K562 (cell line): ENCODE measurements around the gene MAGT1. TPM values are rescaled to one million over a fixed set of nuclear protein-coding genes. Genes with fewer than 3 reads are reported as not detected.
A peak's percentile ranks its signal among the peaks of the same experiment; 100 is the strongest.

ENCODE experiments used
- BRD9 ChIP-seq: fragments of 450-650 bp; IDR thresholded peaks from 2 replicates; pipeline ENCODE4 v1.6.1; 2018; ENCODE audit warnings: low read depth; ENCODE audit not compliant: partially characterized antibody
- CHAMP1 ChIP-seq: fragments of 450-650 bp; IDR thresholded peaks from 2 replicates; pipeline ENCODE4 v1.6.1; 2016; ENCODE audit warnings: mild to moderate bottlenecking
- ELF1 ChIP-seq: fragments of 200-800 bp; sonication (Bioruptor generic); IDR thresholded peaks from 2 replicates; pipeline ENCODE4 v1.6.1; 2016; ENCODE audit warnings: missing genetic modification characterization, missing compliant biosample characterization
- GABPB1 ChIP-seq: sonication (generic); formaldehyde crosslinking; IDR thresholded peaks from 2 replicates; pipeline ENCODE4 v1.8.0; 2022; ENCODE audit warnings: mild to moderate bottlenecking, missing genetic modification reagents
- HDAC1 ChIP-seq, 2 experiments: fragments of 450-650 bp; IDR thresholded peaks; 2 replicates each; pipeline ENCODE4 v1.6.1; 2016 to 2017; ENCODE audit warnings: inconsistent platforms in 1 of 2, mild to moderate bottlenecking in 1 of 2, moderate library complexity in 1 of 2
- HDAC6 ChIP-seq: IDR thresholded peaks from 2 replicates; pipeline ENCODE4 v1.6.1; 2012; ENCODE audit warnings: low read depth, mild to moderate bottlenecking, control low read depth, inconsistent platforms, low read length, moderate library complexity
- KDM4B ChIP-seq, 2 experiments: fragments of 450-650 bp in 1 of 2; sonication (generic) in 1 of 2; IDR thresholded peaks; 2 replicates each; pipeline ENCODE4 v1.6.1; 2016 to 2017; ENCODE audit warnings: borderline replicate concordance in 2 of 2, antibody characterized with exemption in 1 of 2, low read depth in 1 of 2, mild to moderate bottlenecking in 1 of 2
- MAZ ChIP-seq, 2 experiments: fragments of 450-650 bp in 1 of 2; sonication (generic) in 1 of 2; formaldehyde crosslinking; IDR thresholded peaks in 1 of 2; conservative IDR thresholded peaks in 1 of 2; 2 replicates each; pipeline versions ENCODE4 v1.4.0 to v1.5.0; 2020; ENCODE audit warnings: mild to moderate bottlenecking in 1 of 2, missing genetic modification reagents in 1 of 2
- MCM7 ChIP-seq, 2 experiments: fragments of 450-650 bp; IDR thresholded peaks; 2 replicates each; pipeline ENCODE4 v1.6.1; 2016 to 2018
- MEIS2 ChIP-seq: fragments of 450-650 bp; IDR thresholded peaks from 2 replicates; pipeline ENCODE4 v1.6.1; 2014; ENCODE audit warnings: mild to moderate bottlenecking; ENCODE audit not compliant: partially characterized antibody
- PREB ChIP-seq: sonication (generic); formaldehyde crosslinking; IDR thresholded peaks from 2 replicates; pipeline ENCODE4 v1.8.1; 2023; ENCODE audit warnings: mild to moderate bottlenecking, missing genetic modification reagents
- RBM17 ChIP-seq: fragments of 200-400 bp; formaldehyde crosslinking; IDR thresholded peaks from 2 replicates; pipeline ENCODE4 v1.6.1; 2017; ENCODE audit warnings: low read depth, mild to moderate bottlenecking, low read length, borderline replicate concordance
- SAFB2 ChIP-seq: fragments of 200-400 bp; formaldehyde crosslinking; IDR thresholded peaks from 2 replicates; pipeline ENCODE4 v1.6.1; 2018; ENCODE audit warnings: borderline replicate concordance, low read length, low read depth, moderate library complexity; ENCODE audit not compliant: severe bottlenecking
- SOX6 ChIP-seq: fragments of 450-650 bp; IDR thresholded peaks from 2 replicates; pipeline ENCODE4 v1.6.1; 2014; ENCODE audit warnings: mild to moderate bottlenecking
- polyA plus RNA-seq, 8 experiments: library from polyadenylated mRNA; depleted of rRNA in 4 of 8; stranded (reverse) in 5 of 8; unstranded in 3 of 8; fragments of >200 nt; fragmentation: Nextera tagmentation in 2 of 8; fragmentation: Illumina TruSeq in 1 of 8; extraction: Ambion mirVana in 2 of 8; extraction: Trizol in 1 of 8; gene quantifications; 2 replicates each; pipeline versions ENCODE4 v1.2.1 to v1.2.3, GENCODE V29; 2011 to 2014; ENCODE audit warnings: inconsistent platforms in 1 of 8, missing spikeins in 1 of 8
- total RNA-seq, 7 experiments: library from RNA; depleted of rRNA in 6 of 7; stranded (reverse); fragments of >200 nt in 6 of 7; fragmentation: Illumina TruSeq in 2 of 7; extraction: Trizol in 2 of 7; gene quantifications; 2 replicates each; pipeline versions ENCODE4 v1.2.1 to v1.2.3, GENCODE V29; 2011 to 2021; ENCODE audit warnings: low replicate concordance in 1 of 7
- TF ChIP-seq, protein P1 (sequence below): fragments of 450-650 bp; IDR thresholded peaks from 2 replicates; pipeline ENCODE4 v1.6.1; 2017; ENCODE audit warnings: antibody characterized with exemption
- TF ChIP-seq, protein P2 (sequence below): fragments of 200-800 bp; sonication (Bioruptor generic); IDR thresholded peaks from 2 replicates; pipeline ENCODE4 v1.6.1; 2016; ENCODE audit warnings: missing genetic modification characterization, missing compliant biosample characterization

MAGT1 gene
- total and polyA plus RNA-seq, 9 of the 15 experiments (the other 6 are each of a cell fraction or from before 2014, with no cell fraction given), result 15.5 to 46.2 (median 28.8) TPM

GRCh38 chrX:77938083-77938680 is 42.9 kb upstream of the MAGT1 start (continued):
- TF ChIP-seq BRD9 (no peak), SAFB2 (no peak), PREB (CRISPR knock-in tag) (no peak), HDAC1 (IDR thresholded peaks at IDR 0.05) (no peak), RBM17 (no peak), CHAMP1 (no peak), SOX6 (peak; percentile 28; the same call in 1 of the 2 replicates), MCM7 (IDR thresholded peaks at IDR 0.05) (no peak), HDAC6 (no peak), KDM4B (IDR thresholded peaks at IDR 0.05; ENCODE audit: borderline replicate concordance in 2 of 2, low read depth in 1 of 2) (no peak), ELF1 (no peak), MEIS2 (peak; percentile 26), MAZ (CRISPR knock-in tag; conservative IDR thresholded peaks at IDR 0.05 in 1 of 2, IDR thresholded peaks at IDR 0.05 in 1 of 2) (no peak), GABPB1 (CRISPR knock-in tag) (no peak)
- TF ChIP-seq, protein P1, sequence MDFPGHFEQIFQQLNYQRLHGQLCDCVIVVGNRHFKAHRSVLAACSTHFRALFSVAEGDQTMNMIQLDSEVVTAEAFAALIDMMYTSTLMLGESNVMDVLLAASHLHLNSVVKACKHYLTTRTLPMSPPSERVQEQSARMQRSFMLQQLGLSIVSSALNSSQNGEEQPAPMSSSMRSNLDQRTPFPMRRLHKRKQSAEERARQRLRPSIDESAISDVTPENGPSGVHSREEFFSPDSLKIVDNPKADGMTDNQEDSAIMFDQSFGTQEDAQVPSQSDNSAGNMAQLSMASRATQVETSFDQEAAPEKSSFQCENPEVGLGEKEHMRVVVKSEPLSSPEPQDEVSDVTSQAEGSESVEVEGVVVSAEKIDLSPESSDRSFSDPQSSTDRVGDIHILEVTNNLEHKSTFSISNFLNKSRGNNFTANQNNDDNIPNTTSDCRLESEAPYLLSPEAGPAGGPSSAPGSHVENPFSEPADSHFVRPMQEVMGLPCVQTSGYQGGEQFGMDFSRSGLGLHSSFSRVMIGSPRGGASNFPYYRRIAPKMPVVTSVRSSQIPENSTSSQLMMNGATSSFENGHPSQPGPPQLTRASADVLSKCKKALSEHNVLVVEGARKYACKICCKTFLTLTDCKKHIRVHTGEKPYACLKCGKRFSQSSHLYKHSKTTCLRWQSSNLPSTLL, result no peak
- TF ChIP-seq, protein P2, sequence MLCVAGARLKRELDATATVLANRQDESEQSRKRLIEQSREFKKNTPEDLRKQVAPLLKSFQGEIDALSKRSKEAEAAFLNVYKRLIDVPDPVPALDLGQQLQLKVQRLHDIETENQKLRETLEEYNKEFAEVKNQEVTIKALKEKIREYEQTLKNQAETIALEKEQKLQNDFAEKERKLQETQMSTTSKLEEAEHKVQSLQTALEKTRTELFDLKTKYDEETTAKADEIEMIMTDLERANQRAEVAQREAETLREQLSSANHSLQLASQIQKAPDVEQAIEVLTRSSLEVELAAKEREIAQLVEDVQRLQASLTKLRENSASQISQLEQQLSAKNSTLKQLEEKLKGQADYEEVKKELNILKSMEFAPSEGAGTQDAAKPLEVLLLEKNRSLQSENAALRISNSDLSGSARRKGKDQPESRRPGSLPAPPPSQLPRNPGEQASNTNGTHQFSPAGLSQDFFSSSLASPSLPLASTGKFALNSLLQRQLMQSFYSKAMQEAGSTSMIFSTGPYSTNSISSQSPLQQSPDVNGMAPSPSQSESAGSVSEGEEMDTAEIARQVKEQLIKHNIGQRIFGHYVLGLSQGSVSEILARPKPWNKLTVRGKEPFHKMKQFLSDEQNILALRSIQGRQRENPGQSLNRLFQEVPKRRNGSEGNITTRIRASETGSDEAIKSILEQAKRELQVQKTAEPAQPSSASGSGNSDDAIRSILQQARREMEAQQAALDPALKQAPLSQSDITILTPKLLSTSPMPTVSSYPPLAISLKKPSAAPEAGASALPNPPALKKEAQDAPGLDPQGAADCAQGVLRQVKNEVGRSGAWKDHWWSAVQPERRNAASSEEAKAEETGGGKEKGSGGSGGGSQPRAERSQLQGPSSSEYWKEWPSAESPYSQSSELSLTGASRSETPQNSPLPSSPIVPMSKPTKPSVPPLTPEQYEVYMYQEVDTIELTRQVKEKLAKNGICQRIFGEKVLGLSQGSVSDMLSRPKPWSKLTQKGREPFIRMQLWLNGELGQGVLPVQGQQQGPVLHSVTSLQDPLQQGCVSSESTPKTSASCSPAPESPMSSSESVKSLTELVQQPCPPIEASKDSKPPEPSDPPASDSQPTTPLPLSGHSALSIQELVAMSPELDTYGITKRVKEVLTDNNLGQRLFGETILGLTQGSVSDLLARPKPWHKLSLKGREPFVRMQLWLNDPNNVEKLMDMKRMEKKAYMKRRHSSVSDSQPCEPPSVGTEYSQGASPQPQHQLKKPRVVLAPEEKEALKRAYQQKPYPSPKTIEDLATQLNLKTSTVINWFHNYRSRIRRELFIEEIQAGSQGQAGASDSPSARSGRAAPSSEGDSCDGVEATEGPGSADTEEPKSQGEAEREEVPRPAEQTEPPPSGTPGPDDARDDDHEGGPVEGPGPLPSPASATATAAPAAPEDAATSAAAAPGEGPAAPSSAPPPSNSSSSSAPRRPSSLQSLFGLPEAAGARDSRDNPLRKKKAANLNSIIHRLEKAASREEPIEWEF, result no peak
